ENCODE measurements around the gene ACTL6B. TPM values are rescaled to one million over a fixed set of nuclear protein-coding genes. Genes with fewer than 3 reads are reported as not detected.

ACTL6B gene
- total and polyA plus RNA-seq, 8 donors: 0.23 to 7.7 (median 0.62) TPM

DNA sequence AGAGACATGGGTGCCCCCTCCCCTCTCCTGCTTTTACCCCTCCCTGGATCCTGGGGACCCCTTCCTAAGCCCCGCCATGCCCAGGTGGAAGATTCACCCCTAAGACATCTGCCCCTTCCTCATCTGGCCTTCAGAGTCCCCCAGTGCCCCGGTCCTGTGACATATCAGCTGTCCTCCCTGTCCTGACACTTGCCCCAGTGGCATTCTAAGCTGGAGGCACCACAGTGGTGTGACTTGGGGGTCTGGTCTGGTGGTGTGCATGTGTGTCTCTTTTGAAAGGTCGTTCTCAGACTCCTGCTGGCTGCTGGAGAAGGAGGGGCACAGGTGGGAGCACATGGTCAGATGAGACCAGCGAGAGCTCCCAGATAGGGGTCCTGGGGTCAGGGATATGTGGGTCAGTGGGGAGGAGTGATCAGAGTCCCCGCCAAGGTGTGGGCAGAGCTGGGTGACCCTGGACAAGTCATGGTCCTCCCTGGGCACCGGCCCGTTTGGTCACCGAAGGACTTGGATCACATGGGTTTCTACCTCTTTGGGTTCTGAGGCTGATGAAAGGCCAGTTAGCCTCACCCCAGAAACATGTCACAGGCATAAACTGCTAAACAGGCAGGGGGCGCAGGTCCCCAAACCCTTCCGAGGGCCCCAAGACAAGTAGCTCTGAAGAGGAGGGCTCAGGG, 14.3 kb downstream of the ACTL6B start:
- H3K4me3 ChIP-seq: no peak overlapping the region
- peak in 1 of 4 donors; percentile 15 for ATAC-seq
- intact Hi-C loops (cut with DNase I): no loop called here
- WGBS, 2 donors: 80 to 83% methylated on average over 10 of the region's 10 CpGs
- H3K4me1 ChIP-seq: peaks cover 0 to 3% (median 0%) of the 10 kb centered on the region in 3 donors
- TF ChIP-seq, protein P1, sequence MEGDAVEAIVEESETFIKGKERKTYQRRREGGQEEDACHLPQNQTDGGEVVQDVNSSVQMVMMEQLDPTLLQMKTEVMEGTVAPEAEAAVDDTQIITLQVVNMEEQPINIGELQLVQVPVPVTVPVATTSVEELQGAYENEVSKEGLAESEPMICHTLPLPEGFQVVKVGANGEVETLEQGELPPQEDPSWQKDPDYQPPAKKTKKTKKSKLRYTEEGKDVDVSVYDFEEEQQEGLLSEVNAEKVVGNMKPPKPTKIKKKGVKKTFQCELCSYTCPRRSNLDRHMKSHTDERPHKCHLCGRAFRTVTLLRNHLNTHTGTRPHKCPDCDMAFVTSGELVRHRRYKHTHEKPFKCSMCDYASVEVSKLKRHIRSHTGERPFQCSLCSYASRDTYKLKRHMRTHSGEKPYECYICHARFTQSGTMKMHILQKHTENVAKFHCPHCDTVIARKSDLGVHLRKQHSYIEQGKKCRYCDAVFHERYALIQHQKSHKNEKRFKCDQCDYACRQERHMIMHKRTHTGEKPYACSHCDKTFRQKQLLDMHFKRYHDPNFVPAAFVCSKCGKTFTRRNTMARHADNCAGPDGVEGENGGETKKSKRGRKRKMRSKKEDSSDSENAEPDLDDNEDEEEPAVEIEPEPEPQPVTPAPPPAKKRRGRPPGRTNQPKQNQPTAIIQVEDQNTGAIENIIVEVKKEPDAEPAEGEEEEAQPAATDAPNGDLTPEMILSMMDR (IDR thresholded peaks at IDR 0.05): no peak
- no peak for DNase-seq
- H3K27me3 ChIP-seq: no peaks in the 10 kb centered on the region
- H3K36me3 ChIP-seq: no peaks in the 10 kb centered on the region
- no peak for FAIRE-seq
- no peaks in the 10 kb centered on the region for H3K9me3 ChIP-seq
- no peak overlapping the region for H3K27ac ChIP-seq

DNA sequence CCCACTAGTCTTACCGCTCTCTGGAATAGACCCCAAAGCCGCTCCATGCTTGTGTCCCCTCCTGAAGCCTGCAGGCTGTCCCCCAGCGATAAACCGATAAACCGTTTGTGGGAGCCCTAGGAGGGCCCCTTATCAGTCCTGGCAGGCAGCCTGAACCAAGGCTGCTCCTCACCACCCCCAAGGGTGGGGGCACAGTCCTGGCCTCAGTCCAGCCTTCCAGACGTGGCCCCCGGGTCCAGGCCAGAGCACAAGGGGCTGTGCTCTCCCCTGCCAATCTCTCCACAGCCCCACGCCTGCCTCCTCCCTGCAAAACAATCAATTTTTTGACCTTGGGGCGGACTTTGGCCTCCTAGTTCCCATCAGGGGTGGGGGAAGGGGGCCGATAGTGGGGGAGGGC, 14.8 kb downstream of the ACTL6B start, which contains the start of gene TFR2:
Gene TFR2 (minus strand): TSS at position 90 of the 397 bp plus-strand sequence. CDS start 43 bp downstream, at position 47.
- no peak for DNase-seq
- intact Hi-C loops (cut with DNase I): no loop called here
- no peak within 1 kb of the TSS for H3K27ac ChIP-seq

DNA sequence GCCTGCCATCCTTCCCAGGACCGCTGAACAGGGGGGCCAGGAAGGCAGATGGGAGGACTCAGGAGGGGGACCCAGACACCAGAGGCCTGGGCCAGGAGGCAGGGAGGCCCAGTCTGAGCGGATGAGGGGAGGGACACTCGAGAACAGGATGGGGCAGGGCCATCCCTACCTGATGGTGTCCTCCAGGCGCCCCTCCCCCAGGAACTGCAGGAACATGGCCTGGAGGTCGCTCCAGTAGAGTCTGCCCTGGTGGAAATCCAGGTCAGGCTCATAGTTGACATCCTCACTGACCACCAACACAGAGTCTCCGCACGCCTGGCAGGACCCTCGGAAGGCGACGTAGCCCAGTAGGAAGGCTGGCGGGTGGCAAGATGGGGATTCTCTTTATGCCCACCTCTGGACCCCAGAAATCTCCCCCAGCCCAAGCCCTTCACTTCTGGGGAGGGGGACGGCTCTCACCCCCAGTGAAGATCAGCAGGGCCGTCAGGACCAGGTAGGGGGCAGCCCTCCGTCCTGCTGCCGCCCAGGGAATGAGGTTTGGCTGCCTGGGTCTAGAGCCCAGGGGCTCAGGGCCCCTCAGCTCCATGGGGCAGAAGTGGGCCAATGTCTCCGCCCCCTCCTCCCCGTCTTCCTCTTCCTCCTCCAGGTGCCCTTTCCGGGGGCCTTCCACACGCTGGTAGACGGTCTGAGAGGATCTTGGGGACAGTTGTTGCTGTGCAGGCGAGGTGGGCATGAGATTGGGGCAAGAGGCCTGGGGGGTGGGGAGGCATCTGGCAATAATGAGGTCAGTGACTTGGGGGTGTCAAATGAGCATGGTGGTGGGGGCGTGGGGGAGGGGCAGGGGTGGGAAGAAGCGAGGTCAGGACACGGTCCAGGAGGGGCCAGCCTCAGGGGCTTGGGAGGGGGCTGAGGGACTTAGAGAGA, 15.5 kb downstream of the ACTL6B start:
- Histone ChIP-seq H3K4me3 (no peak overlapping the region), H3K4me1 (peaks cover 0 to 3% (median 0%) of the 10 kb centered on the region in 3 donors), H3K27me3 (no peaks in the 10 kb centered on the region), H3K9me3 (no peaks in the 10 kb centered on the region), H3K27ac (no peak overlapping the region), H3K36me3 (no peaks in the 10 kb centered on the region)
- WGBS, 2 donors: 70 to 76% methylated on average over 22 to 24 of the region's 24 CpGs
- TF ChIP-seq, protein P1 (IDR thresholded peaks at IDR 0.05): no peak
- intact Hi-C loops (cut with DNase I): no loop called here
- DNase-seq (no peak), ATAC-seq (no peak), FAIRE-seq (no peak)

More for the DNA sequence above, 14.8 kb downstream of the ACTL6B start, which contains the start of gene TFR2:
- no peaks in the 10 kb centered on the region for H3K27me3 ChIP-seq
- FAIRE-seq (no peak), ATAC-seq (peak in 3 of 4 donors; percentile 16 to 52 (median 34))
- peaks cover 0 to 3% (median 0%) of the 10 kb centered on the region in 3 donors for H3K4me1 ChIP-seq
- TF ChIP-seq, protein P1 (IDR thresholded peaks at IDR 0.05): no peak
- 8 to 17% methylated on average over 10 of the region's 10 CpGs for WGBS, 2 donors
- H3K4me3 ChIP-seq: no peak within 1 kb of the TSS
- no peaks in the 10 kb centered on the region for H3K9me3 ChIP-seq
- no peaks in the 10 kb centered on the region for H3K36me3 ChIP-seq

DNA sequence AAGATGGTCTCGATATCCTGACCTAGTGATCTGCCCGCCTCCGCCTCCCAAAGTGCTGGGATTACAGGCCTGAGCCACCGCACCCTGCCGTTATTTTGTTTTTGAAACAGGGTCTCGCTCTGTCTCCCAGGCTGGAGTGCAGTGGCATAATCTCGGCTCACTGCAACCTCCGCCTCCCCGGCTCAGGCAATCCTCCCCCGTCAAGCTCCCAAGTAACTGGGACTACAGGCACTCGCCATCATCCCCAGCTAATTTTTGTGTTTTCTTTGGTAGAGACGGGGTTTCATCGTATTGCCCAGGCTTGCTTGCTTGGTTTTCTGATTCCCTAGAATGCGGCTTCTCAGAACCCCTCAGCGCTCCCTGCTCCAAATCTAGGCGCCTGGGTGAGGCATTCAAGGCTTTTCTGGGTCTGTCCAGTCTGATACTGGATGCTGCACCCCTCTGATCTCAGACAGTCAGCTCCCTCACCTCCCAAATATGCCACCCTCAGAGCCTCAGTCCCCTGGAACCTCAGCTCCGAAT, 16.2 kb downstream of the ACTL6B start:
- TF ChIP-seq, protein P1 (IDR thresholded peaks at IDR 0.05): no peak
- 87 to 90% methylated on average over 17 of the region's 17 CpGs for WGBS, 2 donors
- Histone ChIP-seq H3K27me3 (no peaks in the 10 kb centered on the region), H3K27ac (no peak overlapping the region), H3K4me3 (no peak overlapping the region), H3K36me3 (no peaks in the 10 kb centered on the region), H3K4me1 (peaks cover 0 to 3% (median 0%) of the 10 kb centered on the region in 3 donors), H3K9me3 (no peaks in the 10 kb centered on the region)
- FAIRE-seq (no peak), ATAC-seq (no peak), DNase-seq (no peak)
- intact Hi-C loops (cut with DNase I): no loop called here
